ENCODE data around the gene EPB41L5.

DNA sequence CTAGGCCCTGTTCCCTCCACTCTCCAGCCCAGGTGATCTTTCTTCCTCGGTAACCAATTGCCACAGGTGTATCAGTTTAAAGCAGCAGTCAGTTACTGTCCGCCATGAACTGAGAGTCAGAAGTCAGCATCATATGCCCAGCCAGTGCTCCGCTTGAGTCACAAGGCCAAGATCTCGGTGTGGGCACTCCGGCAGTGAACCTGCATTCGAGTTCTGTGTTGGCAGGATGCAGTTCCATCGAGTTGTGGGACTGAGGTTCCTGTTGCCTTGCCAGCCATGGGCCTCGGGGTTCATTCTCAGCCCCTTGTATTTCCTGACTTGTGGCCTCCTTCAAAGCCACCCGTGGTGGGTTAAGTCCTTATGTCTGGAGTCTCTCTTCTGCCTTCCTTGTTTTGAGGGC lies 213.4 kb downstream of the EPB41L5 start:
- TF ChIP-seq, protein P1, sequence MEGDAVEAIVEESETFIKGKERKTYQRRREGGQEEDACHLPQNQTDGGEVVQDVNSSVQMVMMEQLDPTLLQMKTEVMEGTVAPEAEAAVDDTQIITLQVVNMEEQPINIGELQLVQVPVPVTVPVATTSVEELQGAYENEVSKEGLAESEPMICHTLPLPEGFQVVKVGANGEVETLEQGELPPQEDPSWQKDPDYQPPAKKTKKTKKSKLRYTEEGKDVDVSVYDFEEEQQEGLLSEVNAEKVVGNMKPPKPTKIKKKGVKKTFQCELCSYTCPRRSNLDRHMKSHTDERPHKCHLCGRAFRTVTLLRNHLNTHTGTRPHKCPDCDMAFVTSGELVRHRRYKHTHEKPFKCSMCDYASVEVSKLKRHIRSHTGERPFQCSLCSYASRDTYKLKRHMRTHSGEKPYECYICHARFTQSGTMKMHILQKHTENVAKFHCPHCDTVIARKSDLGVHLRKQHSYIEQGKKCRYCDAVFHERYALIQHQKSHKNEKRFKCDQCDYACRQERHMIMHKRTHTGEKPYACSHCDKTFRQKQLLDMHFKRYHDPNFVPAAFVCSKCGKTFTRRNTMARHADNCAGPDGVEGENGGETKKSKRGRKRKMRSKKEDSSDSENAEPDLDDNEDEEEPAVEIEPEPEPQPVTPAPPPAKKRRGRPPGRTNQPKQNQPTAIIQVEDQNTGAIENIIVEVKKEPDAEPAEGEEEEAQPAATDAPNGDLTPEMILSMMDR (IDR thresholded peaks at IDR 0.05; ENCODE audit: low read length), result no peak
- no peak for TF ChIP-seq EZH2 (optimal IDR thresholded peaks at IDR 0.05; ENCODE audit: low read depth, low read length)
